DOHH2 (cell line): ENCODE results near the gene ZNF23.

Experiments
- H3F3A ChIP-seq: fragments of 200-600 bp; sonication (generic), shearing (Covaris generic); 2 replicates; pipeline ENCODE4 v1.6.0; 2016; ENCODE audit warnings: antibody characterized with exemption, mild to moderate bottlenecking; ENCODE audit not compliant: control insufficient read depth, insufficient read depth
- H3K27ac ChIP-seq: fragments of 200-600 bp; sonication (generic); 2 replicates; pipeline ENCODE4 v1.5.1; 2014; ENCODE audit warnings: low read depth, mild to moderate bottlenecking, low read length, moderate library complexity
- H3K27me3 ChIP-seq: fragments of 200-600 bp; sonication (generic); 2 replicates; pipeline ENCODE4 v1.6.1; 2014; ENCODE audit warnings: mild to moderate bottlenecking, low read length, mixed read lengths; ENCODE audit not compliant: control insufficient read depth
- H3K36me3 ChIP-seq: fragments of 200-600 bp; sonication (generic); 2 replicates; pipeline ENCODE4 v1.6.1; 2014; ENCODE audit warnings: mild to moderate bottlenecking, low read length, moderate library complexity, mixed read lengths; ENCODE audit not compliant: control insufficient read depth
- H3K4me1 ChIP-seq: fragments of 200-600 bp; sonication (generic); 2 replicates; pipeline ENCODE4 v1.6.1; 2014; ENCODE audit warnings: mild to moderate bottlenecking, low read length, mixed read lengths; ENCODE audit not compliant: control insufficient read depth
- H3K4me2 ChIP-seq: fragments of 200-600 bp; sonication (generic); 2 replicates; pipeline ENCODE4 v1.6.0; 2014; ENCODE audit warnings: mild to moderate bottlenecking, low read length, moderate library complexity
- H3K4me3 ChIP-seq: fragments of 200-600 bp; sonication (generic); 2 replicates; pipeline ENCODE4 v1.5.1; 2014; ENCODE audit warnings: mild to moderate bottlenecking, low read length, mixed read lengths
- H3K79me2 ChIP-seq: fragments of 200-600 bp; sonication (generic); 2 replicates; pipeline ENCODE4 v1.6.1; 2014; ENCODE audit warnings: mild to moderate bottlenecking, low read length, mixed read lengths; ENCODE audit not compliant: control insufficient read depth
- H3K9me2 ChIP-seq: fragments of 200-600 bp; sonication (generic); replicated peaks from 2 replicates; pipeline ENCODE4 v1.6.1; 2014; ENCODE audit warnings: mild to moderate bottlenecking, low read length, mixed read lengths; ENCODE audit not compliant: control insufficient read depth
- H3K9me3 ChIP-seq: fragments of 200-600 bp; sonication (generic); 2 replicates; pipeline ENCODE4 v1.6.1; 2014; ENCODE audit warnings: antibody characterized with exemption, low read length, mixed read lengths; ENCODE audit not compliant: control insufficient read depth, insufficient read depth
- H4K20me1 ChIP-seq: fragments of 200-600 bp; sonication (generic); 2 replicates; pipeline ENCODE4 v1.6.0; 2014; ENCODE audit warnings: low read depth, mild to moderate bottlenecking, antibody characterized with exemption, low read length, moderate library complexity; ENCODE audit not compliant: control insufficient read depth, insufficient read depth
- EZH2phosphoT487 ChIP-seq: fragments of 200-600 bp; sonication (generic); IDR thresholded peaks from 2 replicates; pipeline ENCODE4 v1.6.1; 2017; ENCODE audit warnings: borderline replicate concordance, mild to moderate bottlenecking, antibody characterized with exemption, low read length, moderate library complexity, mixed read lengths
- TF ChIP-seq, protein P1 (sequence below): fragments of 200-600 bp; sonication (generic); IDR thresholded peaks from one replicate; pipeline ENCODE4 v1.5.1; 2014; ENCODE audit warnings: antibody characterized with exemption, mild to moderate bottlenecking, low read depth, low read length; ENCODE audit not compliant: poor library complexity, severe bottlenecking

The ZNF23 gene

GRCh38 chr16:71460941-71461340 is 1.1 kb downstream of the ZNF23 start:
- Histone ChIP-seq H3K9me2 (no peaks in the 10 kb centered on the region), H4K20me1 (no peaks in the 10 kb centered on the region), H3K9me3 (no peaks in the 10 kb centered on the region), H3K4me3 (peak overlapping the region; percentile 82), H3K36me3 (peaks cover 4% of the 10 kb centered on the region; the same call in 1 of the 2 replicates), H3K79me2 (peaks cover 39% of the 10 kb centered on the region), H3K4me2 (peak overlapping the region; percentile 83), H3F3A (no peaks in the 10 kb centered on the region), H3K27ac (no peak overlapping the region), H3K27me3 (no peaks in the 10 kb centered on the region), H3K4me1 (peaks cover 16% of the 10 kb centered on the region)
- TF ChIP-seq EZH2phosphoT487 = no peak
- TF ChIP-seq, protein P1, sequence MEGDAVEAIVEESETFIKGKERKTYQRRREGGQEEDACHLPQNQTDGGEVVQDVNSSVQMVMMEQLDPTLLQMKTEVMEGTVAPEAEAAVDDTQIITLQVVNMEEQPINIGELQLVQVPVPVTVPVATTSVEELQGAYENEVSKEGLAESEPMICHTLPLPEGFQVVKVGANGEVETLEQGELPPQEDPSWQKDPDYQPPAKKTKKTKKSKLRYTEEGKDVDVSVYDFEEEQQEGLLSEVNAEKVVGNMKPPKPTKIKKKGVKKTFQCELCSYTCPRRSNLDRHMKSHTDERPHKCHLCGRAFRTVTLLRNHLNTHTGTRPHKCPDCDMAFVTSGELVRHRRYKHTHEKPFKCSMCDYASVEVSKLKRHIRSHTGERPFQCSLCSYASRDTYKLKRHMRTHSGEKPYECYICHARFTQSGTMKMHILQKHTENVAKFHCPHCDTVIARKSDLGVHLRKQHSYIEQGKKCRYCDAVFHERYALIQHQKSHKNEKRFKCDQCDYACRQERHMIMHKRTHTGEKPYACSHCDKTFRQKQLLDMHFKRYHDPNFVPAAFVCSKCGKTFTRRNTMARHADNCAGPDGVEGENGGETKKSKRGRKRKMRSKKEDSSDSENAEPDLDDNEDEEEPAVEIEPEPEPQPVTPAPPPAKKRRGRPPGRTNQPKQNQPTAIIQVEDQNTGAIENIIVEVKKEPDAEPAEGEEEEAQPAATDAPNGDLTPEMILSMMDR = no peak

- Histone ChIP-seq H3K9me3 (no peaks in the 10 kb centered on the region), H3K27me3 (no peaks in the 10 kb centered on the region), H3K27ac (no peak overlapping the region), H3K9me2 (no peaks in the 10 kb centered on the region), H3K4me3 (peak overlapping the region; percentile 82), H3K4me1 (peaks cover 16% of the 10 kb centered on the region), H4K20me1 (no peaks in the 10 kb centered on the region), H3K79me2 (peaks cover 39% of the 10 kb centered on the region), H3K4me2 (peak overlapping the region; percentile 83), H3F3A (no peaks in the 10 kb centered on the region), H3K36me3 (peaks cover 4% of the 10 kb centered on the region; the same call in 1 of the 2 replicates)
- TF ChIP-seq, protein P1 = no peak
- no peak for TF ChIP-seq EZH2phosphoT487
Measured at GRCh38 chr16:71460236-71460635, 1.8 kb downstream of the ZNF23 start.

- Histone ChIP-seq H3K4me3 (no peak overlapping the region), H3K4me1 (peaks cover 16% of the 10 kb centered on the region), H3K79me2 (peaks cover 39% of the 10 kb centered on the region), H3K9me2 (no peaks in the 10 kb centered on the region), H3K9me3 (no peaks in the 10 kb centered on the region), H3F3A (no peaks in the 10 kb centered on the region), H3K27me3 (no peaks in the 10 kb centered on the region), H3K27ac (no peak overlapping the region), H3K4me2 (no peak overlapping the region), H3K36me3 (peaks cover 5% of the 10 kb centered on the region; the same call in 1 of the 2 replicates), H4K20me1 (no peaks in the 10 kb centered on the region)
- no peak for TF ChIP-seq EZH2phosphoT487
- TF ChIP-seq, protein P1 = no peak
Measured at GRCh38 chr16:71459510-71459909, 2.5 kb downstream of the ZNF23 start.

GRCh38 chr16:71456801-71457200 is 5.2 kb downstream of the ZNF23 start:
- TF ChIP-seq, protein P1 = no peak
- TF ChIP-seq EZH2phosphoT487 = no peak
- no peaks in the 10 kb centered on the region for H3F3A ChIP-seq

More at GRCh38 chr16:71456801-71457200, 5.2 kb downstream of the ZNF23 start:
- Histone ChIP-seq H3K79me2 (peaks cover 36% of the 10 kb centered on the region), H3K9me3 (no peaks in the 10 kb centered on the region), H3K4me1 (peaks cover 10% of the 10 kb centered on the region), H4K20me1 (no peaks in the 10 kb centered on the region), H3K9me2 (no peaks in the 10 kb centered on the region), H3K27me3 (no peaks in the 10 kb centered on the region), H3K4me3 (no peak overlapping the region), H3K27ac (no peak overlapping the region), H3K4me2 (no peak overlapping the region), H3K36me3 (peaks cover 32% of the 10 kb centered on the region)
